Eye (tissue), 1 donor: ENCODE data around the gene ZNF554.

Experiments
- DNase-seq: peaks from one replicate; pipeline ENCODE4 v3.0.0-alpha.2; 2015

Gene ZNF554

GRCh38 chr19:2819540-2820111 is at the start of gene ZNF554:
Gene ZNF554 (plus strand): TSS chr19:2819868. CDS start chr19:2820072, 204 bp downstream.
- DNase-seq: peak; percentile 99

- DNase-seq: no peak
These were observed 49.3 kb upstream of the ZNF554 start for GRCh38 chr19:2770055-2771013.

- DNase-seq: no peak
These were observed 47.6 kb upstream of the ZNF554 start for GRCh38 chr19:2771786-2772674.

GRCh38 chr19:2774083-2774679 is 45.5 kb upstream of the ZNF554 start:
- no peak for DNase-seq

DNA sequence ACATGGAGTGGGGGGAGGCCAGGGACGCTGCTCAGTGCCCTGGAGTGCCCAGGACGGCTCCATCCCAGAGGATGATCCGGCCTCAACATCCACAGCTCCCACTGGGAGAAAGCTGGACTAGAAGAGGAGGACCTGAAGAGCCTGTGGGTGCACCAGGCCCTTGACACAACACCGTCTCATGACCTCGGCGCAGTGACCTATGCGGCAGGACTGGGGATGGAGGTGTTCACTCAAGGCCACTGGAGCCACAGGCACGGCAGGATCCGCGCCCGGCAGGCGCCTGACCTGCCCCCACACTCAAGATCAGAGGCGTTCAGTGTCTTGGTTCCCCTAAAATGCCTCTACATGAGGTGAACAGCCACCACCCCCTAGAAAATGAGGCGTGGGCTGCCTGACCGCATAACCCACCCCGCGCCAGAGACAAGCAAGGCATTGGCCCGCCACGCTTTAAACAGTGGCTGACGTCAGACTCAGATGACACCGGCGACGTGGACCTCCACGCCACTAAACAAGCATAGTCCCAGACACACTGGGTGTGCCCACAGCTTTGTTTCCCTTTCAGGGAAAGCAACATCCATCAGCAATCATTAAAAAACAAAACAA is 44.6 kb upstream of the ZNF554 start:
- DNase-seq: no peak

DNA sequence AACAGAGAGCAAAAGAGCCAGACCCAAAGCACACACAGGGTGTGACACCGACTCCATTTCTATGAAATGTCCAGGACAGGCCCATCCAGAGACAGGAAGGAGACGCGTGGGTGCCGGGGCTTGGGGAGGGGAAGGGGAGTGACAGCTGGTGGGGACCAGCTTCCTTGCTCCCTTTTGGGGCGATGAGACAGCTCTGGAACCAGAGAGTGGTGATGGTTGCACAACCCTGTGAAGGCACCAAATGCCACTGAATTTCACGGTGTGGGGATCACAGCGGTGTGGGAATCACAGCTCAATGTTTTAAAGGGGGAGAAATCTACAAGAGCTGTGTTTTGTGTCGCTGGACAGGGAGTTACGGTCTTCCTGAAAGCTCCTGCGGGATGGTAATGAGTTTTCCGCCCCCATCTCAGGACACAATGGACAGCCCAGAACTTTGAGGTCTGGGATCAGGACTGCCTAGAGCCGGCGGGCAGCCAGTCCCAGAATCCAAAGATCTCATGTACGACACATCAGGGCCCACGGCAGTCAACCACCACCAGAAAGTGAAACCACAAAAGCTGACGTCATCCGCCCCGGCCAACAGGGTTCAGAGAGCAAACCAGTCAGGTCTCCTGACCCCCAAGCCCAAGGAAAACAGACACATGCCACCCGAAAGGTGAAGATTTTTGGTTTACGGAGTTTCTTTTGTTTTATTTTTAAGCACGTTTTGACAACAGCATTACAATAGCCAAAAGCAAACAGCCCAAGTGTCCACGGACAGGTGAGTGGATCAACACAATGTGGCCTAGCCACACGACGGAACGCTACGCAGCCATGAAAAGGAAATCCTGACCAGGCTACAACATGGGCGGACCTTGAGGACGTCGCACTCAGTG is 43.9 kb upstream of the ZNF554 start:
- DNase-seq: no peak

- DNase-seq: no peak
These were observed 41.5 kb upstream of the ZNF554 start for GRCh38 chr19:2777952-2778683.

GRCh38 chr19:2779121-2779740 is 40.4 kb upstream of the ZNF554 start:
- DNase-seq: no peak

DNA sequence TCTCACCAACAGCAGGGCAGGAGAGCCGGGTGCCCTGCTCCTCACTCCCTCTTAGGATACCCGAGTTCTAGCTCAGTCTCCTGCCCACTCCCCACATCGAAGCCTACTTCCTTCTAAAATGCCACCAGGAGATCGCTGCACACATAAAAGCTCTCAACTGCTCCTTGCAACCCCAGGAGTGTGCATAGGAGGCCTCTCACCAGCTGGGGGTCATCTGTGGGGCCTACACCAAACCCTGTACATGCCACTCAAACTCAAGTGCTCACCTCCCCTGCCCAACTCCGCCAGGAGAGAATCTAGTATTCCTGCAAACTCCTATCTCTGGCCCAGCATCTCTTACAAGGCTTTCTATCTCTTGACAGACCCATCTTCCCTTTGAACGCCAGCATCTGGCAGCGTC is 39.4 kb upstream of the ZNF554 start:
- DNase-seq: no peak

DNA sequence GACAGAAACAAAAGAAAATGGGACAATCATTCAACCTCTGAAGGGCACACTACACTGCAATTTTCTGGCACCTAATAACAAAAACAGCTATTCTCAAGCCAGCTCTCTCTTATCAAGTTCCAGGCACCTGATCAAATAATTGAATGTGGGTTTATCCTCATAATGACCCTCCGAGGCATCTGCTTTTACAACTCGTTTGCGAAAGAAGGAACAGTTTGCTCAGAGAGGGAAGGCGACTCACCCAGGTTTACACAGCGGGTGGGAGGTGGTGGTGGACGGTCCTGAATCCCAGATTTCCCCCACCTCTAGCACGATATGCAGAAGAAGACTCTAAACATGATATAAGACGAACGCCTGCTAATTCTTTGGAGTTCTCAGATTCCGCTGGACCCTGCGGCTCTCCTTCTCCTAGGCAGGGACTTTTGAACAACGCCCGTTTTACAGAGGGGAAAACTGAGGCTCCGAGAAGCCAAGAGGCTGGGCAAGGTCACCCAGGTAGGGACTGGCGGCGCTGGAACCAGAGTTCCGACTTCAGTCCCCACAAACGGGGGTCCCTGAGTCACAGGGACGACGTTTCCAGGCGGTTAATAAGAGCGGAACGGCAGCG is 37.2 kb upstream of the ZNF554 start:
- no peak for DNase-seq

DNA sequence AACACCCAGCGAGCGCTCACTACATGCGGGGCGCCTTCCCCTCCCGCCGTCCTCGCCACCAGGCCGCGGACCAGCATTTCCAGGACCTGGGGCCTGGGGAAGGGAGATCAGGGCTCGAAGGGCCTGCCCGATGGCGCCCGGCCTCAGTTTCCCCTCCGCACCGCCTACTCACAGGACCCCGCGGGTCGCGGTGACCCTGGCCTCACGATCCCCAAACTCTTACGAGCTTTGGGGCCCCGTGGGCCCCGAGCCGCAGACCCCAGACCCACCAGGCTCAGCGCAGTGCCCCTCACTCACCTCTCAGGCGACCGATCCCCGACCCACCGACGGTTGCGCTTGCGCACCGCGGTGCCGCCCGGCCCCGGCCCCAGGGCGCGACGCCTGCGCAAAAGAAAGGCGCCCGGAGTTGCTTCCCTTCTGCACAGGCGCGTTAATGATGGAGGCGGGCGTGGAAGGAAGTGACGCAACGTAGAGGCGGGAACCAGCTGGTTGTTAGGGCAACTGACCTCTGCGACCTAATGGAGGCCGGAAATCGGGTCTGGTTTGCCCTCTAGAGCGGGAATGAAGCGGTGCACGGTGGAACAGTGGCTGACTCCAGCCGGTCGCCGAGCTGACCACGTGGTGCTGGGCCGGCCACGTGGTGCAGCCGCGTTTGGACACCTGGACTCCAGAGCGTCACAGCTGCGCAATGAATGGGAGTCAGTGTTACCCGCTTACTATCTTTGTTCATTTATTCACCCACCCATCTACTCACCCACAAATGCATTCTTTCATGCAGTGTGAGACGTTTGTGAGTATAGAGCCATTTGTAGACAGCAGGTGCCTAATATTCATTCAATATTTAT is 36.5 kb upstream of the ZNF554 start, which contains the start of gene SGTA:
Gene SGTA, minus strand, starts transcription at position 338 of the 845 bp plus-strand sequence. CDS start 14,205 bp downstream, outside the sequence.
- peak; percentile 100 for DNase-seq

DNA sequence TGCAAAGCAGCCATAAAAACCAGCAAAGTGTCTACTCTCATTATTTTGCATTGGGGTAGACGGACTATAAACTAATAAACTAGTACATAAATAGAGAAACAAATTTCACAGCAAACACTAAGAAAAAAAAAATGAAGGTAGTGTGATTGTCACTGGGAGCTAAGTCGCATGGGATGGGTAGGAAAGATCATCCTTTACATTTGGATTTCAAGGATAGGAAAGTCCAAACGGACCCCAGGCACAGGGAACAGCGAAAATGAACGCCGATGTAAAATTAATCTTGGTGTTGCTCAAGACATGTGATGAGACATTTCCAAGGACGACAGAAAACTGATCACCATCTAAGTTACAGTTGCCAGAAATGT is 35.9 kb upstream of the ZNF554 start:
- no peak for DNase-seq

- DNase-seq: peak; percentile 99
These were observed 34.2 kb upstream of the ZNF554 start, which contains the start of gene THOP1 for GRCh38 chr19:2785244-2785997. Gene THOP1 (plus strand): TSS chr19:2785503. CDS start chr19:2785663, 160 bp downstream.

- no peak for DNase-seq
These were observed 32.6 kb upstream of the ZNF554 start for GRCh38 chr19:2787115-2787514.

- DNase-seq: no peak
These were observed 31.4 kb upstream of the ZNF554 start for GRCh38 chr19:2788237-2788636.

GRCh38 chr19:2790194-2790556 is 29.5 kb upstream of the ZNF554 start:
- no peak for DNase-seq

DNA sequence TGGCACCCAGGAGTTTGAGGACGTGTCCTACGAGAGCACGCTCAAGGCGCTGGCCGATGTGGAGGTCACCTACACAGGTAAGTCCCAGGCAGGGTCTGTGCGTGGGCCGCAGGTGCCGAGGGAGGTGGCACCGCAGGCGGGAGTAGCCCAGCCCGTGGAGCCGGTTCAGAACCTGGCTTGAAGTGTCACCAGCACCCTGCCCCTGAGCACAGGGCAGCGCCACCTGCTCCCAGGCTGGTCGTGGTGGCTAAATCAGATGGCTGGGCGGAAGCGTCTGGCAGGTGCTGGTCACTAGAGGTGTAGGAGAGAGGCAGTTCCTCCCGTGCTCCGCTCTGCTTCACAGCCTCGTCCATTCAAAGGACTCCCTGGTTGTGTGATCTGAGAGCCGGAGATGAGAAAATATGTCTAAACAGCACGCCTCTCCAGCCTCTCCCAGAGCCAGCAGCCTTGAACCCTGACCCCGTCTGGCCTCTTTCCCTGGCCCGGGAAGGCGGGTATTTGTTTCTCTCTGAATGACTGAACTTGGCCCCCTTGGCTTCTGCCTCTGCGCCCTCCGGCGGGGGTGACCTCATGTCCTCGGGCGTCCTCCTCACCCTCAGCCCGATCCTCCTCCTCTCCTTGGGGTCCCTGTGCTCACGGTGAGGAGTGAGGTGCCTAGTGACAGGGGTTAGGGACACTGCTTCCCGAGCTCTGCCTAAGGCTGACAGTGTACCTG is 29.0 kb upstream of the ZNF554 start:
- no peak for DNase-seq
